B cell (primary cell): ENCODE data around the gene HOPX.

ENCODE experiments used
- EZH2 ChIP-seq: IDR thresholded peaks from 2 replicates; pipeline ENCODE4 v1.6.1; 2012; ENCODE audit warnings: borderline replicate concordance, low read depth, mild to moderate bottlenecking, moderate library complexity, low read length; ENCODE audit not compliant: insufficient read depth, poor library complexity, severe bottlenecking
- TF ChIP-seq, protein P1 (sequence below): fragments of 200-600 bp; IDR thresholded peaks from one replicate; pipeline ENCODE4 v1.8.0; 2022; ENCODE audit warnings: antibody characterized with exemption, mild to moderate bottlenecking

DNA sequence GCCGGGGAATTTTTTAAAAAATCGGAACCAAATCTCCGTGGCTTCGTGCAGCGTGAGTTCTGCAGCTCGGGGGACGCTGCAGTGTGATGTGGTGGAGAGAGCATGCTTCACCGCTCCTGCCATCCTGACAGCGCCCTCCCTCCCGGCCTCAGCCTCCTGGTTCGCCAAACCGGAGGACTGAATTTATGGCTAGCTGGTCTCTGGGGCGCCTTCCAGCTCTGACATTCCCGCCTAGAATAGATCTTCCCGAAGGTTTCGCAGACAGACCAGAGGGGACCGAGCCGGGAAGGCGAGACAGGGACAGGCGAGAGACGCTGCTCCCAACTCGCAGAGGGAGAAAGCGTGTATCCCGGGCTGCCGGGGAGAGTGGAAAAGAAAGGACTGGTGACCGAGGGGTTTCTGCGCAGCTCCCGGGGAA is 25.9 kb downstream of the HOPX start:
- TF ChIP-seq, protein P1, sequence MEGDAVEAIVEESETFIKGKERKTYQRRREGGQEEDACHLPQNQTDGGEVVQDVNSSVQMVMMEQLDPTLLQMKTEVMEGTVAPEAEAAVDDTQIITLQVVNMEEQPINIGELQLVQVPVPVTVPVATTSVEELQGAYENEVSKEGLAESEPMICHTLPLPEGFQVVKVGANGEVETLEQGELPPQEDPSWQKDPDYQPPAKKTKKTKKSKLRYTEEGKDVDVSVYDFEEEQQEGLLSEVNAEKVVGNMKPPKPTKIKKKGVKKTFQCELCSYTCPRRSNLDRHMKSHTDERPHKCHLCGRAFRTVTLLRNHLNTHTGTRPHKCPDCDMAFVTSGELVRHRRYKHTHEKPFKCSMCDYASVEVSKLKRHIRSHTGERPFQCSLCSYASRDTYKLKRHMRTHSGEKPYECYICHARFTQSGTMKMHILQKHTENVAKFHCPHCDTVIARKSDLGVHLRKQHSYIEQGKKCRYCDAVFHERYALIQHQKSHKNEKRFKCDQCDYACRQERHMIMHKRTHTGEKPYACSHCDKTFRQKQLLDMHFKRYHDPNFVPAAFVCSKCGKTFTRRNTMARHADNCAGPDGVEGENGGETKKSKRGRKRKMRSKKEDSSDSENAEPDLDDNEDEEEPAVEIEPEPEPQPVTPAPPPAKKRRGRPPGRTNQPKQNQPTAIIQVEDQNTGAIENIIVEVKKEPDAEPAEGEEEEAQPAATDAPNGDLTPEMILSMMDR = no peak
- no peak for TF ChIP-seq EZH2
